Measurements from ENCODE around the gene TCF12. TPM values are rescaled to one million over a fixed set of nuclear protein-coding genes. Genes with fewer than 3 reads are reported as not detected.
A peak's percentile ranks its signal among the peaks of the same experiment; 100 is the strongest.

The TCF12 gene
- total RNA-seq, 1 donor from 2014 or later = 123 TPM

GRCh38 chr15:57057134-57057930 is 138.9 kb downstream of the TCF12 start:
- H3K4me3 Mint-ChIP-seq (ENCODE audit: unreplicated experiment) = no peak overlapping the region
- no peak for DNase-seq (ENCODE audit: low spot score)
- H3K9me3 Mint-ChIP-seq (ENCODE audit: unreplicated experiment) = no peaks in the 10 kb centered on the region
- peak overlapping the region; percentile 25 for H3K27ac Mint-ChIP-seq (ENCODE audit: unreplicated experiment)
- H3K27me3 Mint-ChIP-seq (ENCODE audit: unreplicated experiment) = no peaks in the 10 kb centered on the region
- H3K4me1 Mint-ChIP-seq (ENCODE audit: unreplicated experiment) = peaks cover 30% of the 10 kb centered on the region
- no peaks in the 10 kb centered on the region for H3K36me3 Mint-ChIP-seq (ENCODE audit: low read depth, unreplicated experiment)
- TF ChIP-seq CTCF (IDR thresholded peaks at IDR 0.05; ENCODE audit: unreplicated experiment) = no peak

GRCh38 chr15:57059026-57059660 is 140.7 kb downstream of the TCF12 start:
- no peak for TF ChIP-seq CTCF (IDR thresholded peaks at IDR 0.05; ENCODE audit: unreplicated experiment)
- Mint-ChIP-seq H3K4me1 (ENCODE audit: unreplicated experiment) (peaks cover 22% of the 10 kb centered on the region), H3K27ac (ENCODE audit: unreplicated experiment) (no peak overlapping the region), H3K27me3 (ENCODE audit: unreplicated experiment) (no peaks in the 10 kb centered on the region), H3K4me3 (ENCODE audit: unreplicated experiment) (no peak overlapping the region), H3K9me3 (ENCODE audit: unreplicated experiment) (no peaks in the 10 kb centered on the region), H3K36me3 (ENCODE audit: low read depth, unreplicated experiment) (no peaks in the 10 kb centered on the region)
- no peak for DNase-seq (ENCODE audit: low spot score)

- DNase-seq (ENCODE audit: low spot score) = no peak
- no peak for TF ChIP-seq CTCF (IDR thresholded peaks at IDR 0.05; ENCODE audit: unreplicated experiment)
- H3K36me3 Mint-ChIP-seq (ENCODE audit: low read depth, unreplicated experiment) = no peaks in the 10 kb centered on the region
- H3K9me3 Mint-ChIP-seq (ENCODE audit: unreplicated experiment) = no peaks in the 10 kb centered on the region
- no peak overlapping the region for H3K27ac Mint-ChIP-seq (ENCODE audit: unreplicated experiment)
- H3K27me3 Mint-ChIP-seq (ENCODE audit: unreplicated experiment) = no peaks in the 10 kb centered on the region
- no peak overlapping the region for H3K4me3 Mint-ChIP-seq (ENCODE audit: unreplicated experiment)
- H3K4me1 Mint-ChIP-seq (ENCODE audit: unreplicated experiment) = peaks cover 22% of the 10 kb centered on the region
These were observed 142.4 kb downstream of the TCF12 start for GRCh38 chr15:57060799-57061198.

- TF ChIP-seq CTCF (IDR thresholded peaks at IDR 0.05; ENCODE audit: unreplicated experiment) = no peak
- Mint-ChIP-seq H3K27ac (ENCODE audit: unreplicated experiment) (no peak overlapping the region), H3K36me3 (ENCODE audit: low read depth, unreplicated experiment) (no peaks in the 10 kb centered on the region), H3K9me3 (ENCODE audit: unreplicated experiment) (no peaks in the 10 kb centered on the region), H3K4me3 (ENCODE audit: unreplicated experiment) (no peak overlapping the region), H3K4me1 (ENCODE audit: unreplicated experiment) (peaks cover 22% of the 10 kb centered on the region), H3K27me3 (ENCODE audit: unreplicated experiment) (no peaks in the 10 kb centered on the region)
- no peak for DNase-seq (ENCODE audit: low spot score)
These were observed 142.8 kb downstream of the TCF12 start for GRCh38 chr15:57061281-57061680.

GRCh38 chr15:57061696-57062095 is 143.3 kb downstream of the TCF12 start:
- H3K27me3 Mint-ChIP-seq (ENCODE audit: unreplicated experiment) = no peaks in the 10 kb centered on the region
- no peak for TF ChIP-seq CTCF (IDR thresholded peaks at IDR 0.05; ENCODE audit: unreplicated experiment)
- no peaks in the 10 kb centered on the region for H3K9me3 Mint-ChIP-seq (ENCODE audit: unreplicated experiment)
- no peak overlapping the region for H3K27ac Mint-ChIP-seq (ENCODE audit: unreplicated experiment)
- no peaks in the 10 kb centered on the region for H3K36me3 Mint-ChIP-seq (ENCODE audit: low read depth, unreplicated experiment)
- DNase-seq (ENCODE audit: low spot score) = no peak
- H3K4me3 Mint-ChIP-seq (ENCODE audit: unreplicated experiment) = no peak overlapping the region
- peaks cover 22% of the 10 kb centered on the region for H3K4me1 Mint-ChIP-seq (ENCODE audit: unreplicated experiment)
